Vagina (tissue), 2 donors: ENCODE results near the gene SLC1A3. TPM values are rescaled to one million over a fixed set of nuclear protein-coding genes. Genes with fewer than 3 reads are reported as not detected.

Experiments used
- DNase-seq, 2 donors: peaks; one replicate each; pipeline ENCODE4 v3.0.0-alpha.2; 2017; ENCODE audit errors: extremely low spot score in 2 of 2
- H3K27ac ChIP-seq: fragments of 200-600 bp; sonication (generic); one replicate; pipeline ENCODE4 v1.5.1; 2019
- H3K27me3 ChIP-seq: fragments of 200-600 bp; sonication (generic); one replicate; pipeline ENCODE4 v1.5.1; 2019
- H3K36me3 ChIP-seq, 2 donors: fragments of 200-600 bp; sonication (generic); one replicate each; pipeline ENCODE4 v1.5.1; 2017 to 2019
- H3K4me1 ChIP-seq: fragments of 200-600 bp; sonication (generic); one replicate; pipeline ENCODE4 v1.5.1; 2019
- H3K4me3 ChIP-seq, 2 donors: fragments of 200-600 bp; sonication (generic); 1 replicate in 1 of 2; 2 replicates in 1 of 2; pipeline ENCODE4 v1.5.1; 2016 to 2019
- H3K9me3 ChIP-seq: fragments of 200-600 bp; sonication (generic); one replicate; pipeline ENCODE4 v1.5.1; 2019
- CTCF ChIP-seq, 3 experiments: fragments of 450-650 bp in 2 of 3; fragments of 200-600 bp in 1 of 3; sonication (generic) in 1 of 3; IDR thresholded peaks; one replicate each; pipeline ENCODE4 v1.5.1; 2017 to 2019; ENCODE audit warnings: antibody characterized with exemption in 3 of 3, mild to moderate bottlenecking in 2 of 3, moderate library complexity in 2 of 3
- POLR2A ChIP-seq, 2 donors: fragments of 450-650 bp; IDR thresholded peaks; one replicate each; pipeline ENCODE4 v1.6.1; 2017; ENCODE audit warnings: antibody characterized with exemption in 2 of 2, mild to moderate bottlenecking in 2 of 2, moderate library complexity in 2 of 2
- POLR2AphosphoS5 ChIP-seq, 2 donors: sonication (generic); formaldehyde crosslinking; IDR thresholded peaks; one replicate each; pipeline ENCODE4 v1.9.0; 2017; ENCODE audit warnings: antibody characterized with exemption in 2 of 2, mild to moderate bottlenecking in 2 of 2, low read depth in 1 of 2; ENCODE audit not compliant: insufficient read depth in 1 of 2
- intact Hi-C: fragments of 100-400 bp; cut with DNase I; formaldehyde crosslinking; loops from one replicate; pipeline ENCODE4 v1.15.1; 2023
- total RNA-seq: library from RNA; depleted of rRNA; stranded (reverse); fragments of >200 nt; gene quantifications from one replicate; pipeline ENCODE4 v1.2.3, GENCODE V29; 2016

SLC1A3 gene
- total RNA-seq, 1 donor from 2014 or later: 18.9 TPM

DNA sequence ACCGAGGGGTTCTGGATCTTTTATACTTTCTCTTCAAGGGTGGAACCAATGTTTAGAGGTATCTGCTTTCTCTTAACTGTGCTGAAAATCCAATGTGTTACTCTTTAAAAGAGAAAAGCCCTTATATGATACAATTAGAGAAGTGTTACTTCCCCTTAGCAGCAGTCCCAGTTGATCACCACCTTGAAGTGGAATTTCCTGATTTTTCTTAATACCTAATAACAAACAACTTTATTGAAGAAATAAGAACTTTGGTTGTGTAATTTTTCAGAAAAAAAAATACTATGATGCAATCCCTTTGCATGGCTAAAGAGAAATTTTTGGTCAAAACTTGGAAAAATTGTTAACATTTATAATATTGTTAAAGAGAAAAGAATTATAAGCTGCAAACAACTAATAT is 24.7 kb downstream of the SLC1A3 start:
- H3K36me3 ChIP-seq: no peaks in the 10 kb centered on the region
- DNase-seq: no peak
- H3K27ac ChIP-seq: no peak overlapping the region
- H3K27me3 ChIP-seq: no peaks in the 10 kb centered on the region
- H3K4me3 ChIP-seq: no peak overlapping the region
- TF ChIP-seq CTCF (IDR thresholded peaks at IDR 0.05) (no peak), POLR2A (IDR thresholded peaks at IDR 0.05) (no peak), POLR2AphosphoS5 (IDR thresholded peaks at IDR 0.05; ENCODE audit: insufficient read depth in 1 of 2, low read depth in 1 of 2) (no peak)
- H3K4me1 ChIP-seq: peaks cover 16% of the 10 kb centered on the region
- intact Hi-C loops: no loop called here
- H3K9me3 ChIP-seq: no peaks in the 10 kb centered on the region

- Histone ChIP-seq H3K27me3 (no peaks in the 10 kb centered on the region), H3K4me1 (peaks cover 16% of the 10 kb centered on the region), H3K4me3 (no peak overlapping the region), H3K36me3 (no peaks in the 10 kb centered on the region), H3K9me3 (no peaks in the 10 kb centered on the region), H3K27ac (no peak overlapping the region)
- intact Hi-C loops: no loop called here
- TF ChIP-seq POLR2AphosphoS5 (IDR thresholded peaks at IDR 0.05; ENCODE audit: insufficient read depth in 1 of 2, low read depth in 1 of 2): no peak
- TF ChIP-seq CTCF (IDR thresholded peaks at IDR 0.05): no peak
- no peak for TF ChIP-seq POLR2A (IDR thresholded peaks at IDR 0.05)
- DNase-seq: no peak
Observed at GRCh38 chr5:36631620-36632362, 25.4 kb downstream of the SLC1A3 start.

DNA sequence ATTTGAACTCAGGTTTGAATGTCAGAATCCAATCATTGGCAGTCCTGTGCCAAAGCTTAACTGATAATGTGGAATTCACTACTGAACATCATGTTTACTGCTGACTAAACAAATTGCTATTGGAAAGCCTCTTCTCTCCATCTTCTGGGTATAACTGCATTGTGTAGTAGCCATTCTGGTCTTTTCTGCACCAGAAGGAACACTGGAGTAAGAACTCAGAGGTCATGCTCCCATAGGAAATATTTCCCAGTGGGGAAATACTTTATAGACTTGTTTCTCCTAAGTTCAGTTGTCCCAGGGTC is 25.9 kb downstream of the SLC1A3 start:
- peaks cover 16% of the 10 kb centered on the region for H3K4me1 ChIP-seq
- TF ChIP-seq POLR2AphosphoS5 (IDR thresholded peaks at IDR 0.05; ENCODE audit: insufficient read depth in 1 of 2, low read depth in 1 of 2) (no peak), CTCF (IDR thresholded peaks at IDR 0.05) (no peak), POLR2A (IDR thresholded peaks at IDR 0.05) (no peak)
- H3K9me3 ChIP-seq: no peaks in the 10 kb centered on the region
- H3K27me3 ChIP-seq: no peaks in the 10 kb centered on the region
- no peak overlapping the region for H3K4me3 ChIP-seq
- no peaks in the 10 kb centered on the region for H3K36me3 ChIP-seq
- no peak for DNase-seq
- H3K27ac ChIP-seq: no peak overlapping the region
- intact Hi-C loops: no loop called here

DNA sequence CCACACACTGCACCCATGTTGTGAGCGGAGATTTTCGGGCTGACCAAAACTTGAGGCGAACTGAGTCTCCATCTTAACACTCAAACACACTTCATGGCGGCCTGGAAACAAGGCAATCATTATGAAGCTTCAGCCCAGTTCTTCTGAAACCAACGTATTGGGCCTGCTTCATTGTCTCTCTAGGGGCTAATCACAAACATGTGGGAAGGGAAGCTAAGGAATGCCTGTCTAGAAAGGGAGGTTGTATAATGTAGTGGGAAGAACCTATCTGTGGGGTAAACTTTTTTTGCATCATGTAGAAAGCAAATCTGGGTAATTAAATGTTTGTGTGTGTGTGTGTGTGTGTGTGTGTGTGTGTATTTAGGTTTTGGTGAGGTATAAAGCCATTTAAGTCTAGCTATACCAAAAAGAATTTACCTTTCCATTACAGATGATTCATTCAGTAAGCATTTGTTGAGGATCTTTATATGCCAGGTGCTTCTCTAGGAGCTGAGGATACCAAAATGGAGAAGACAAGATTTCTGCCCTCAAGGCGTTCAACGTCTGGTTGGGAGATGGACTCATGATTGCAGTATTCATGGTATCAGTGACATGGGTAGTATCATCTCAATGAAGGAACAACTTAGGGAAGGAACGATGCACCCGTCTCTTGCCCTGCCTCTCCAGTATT is 29.4 kb downstream of the SLC1A3 start:
- intact Hi-C loops: no loop called here
- no peaks in the 10 kb centered on the region for H3K27me3 ChIP-seq
- no peaks in the 10 kb centered on the region for H3K36me3 ChIP-seq
- peaks cover 8% of the 10 kb centered on the region for H3K4me1 ChIP-seq
- H3K4me3 ChIP-seq: no peak overlapping the region
- no peak overlapping the region for H3K27ac ChIP-seq
- TF ChIP-seq CTCF (IDR thresholded peaks at IDR 0.05) (no peak), POLR2A (IDR thresholded peaks at IDR 0.05) (no peak), POLR2AphosphoS5 (IDR thresholded peaks at IDR 0.05; ENCODE audit: insufficient read depth in 1 of 2, low read depth in 1 of 2) (no peak)
- no peak for DNase-seq
- H3K9me3 ChIP-seq: no peaks in the 10 kb centered on the region

GRCh38 chr5:36637101-36637500 is 30.7 kb downstream of the SLC1A3 start:
- H3K27ac ChIP-seq: no peak overlapping the region
- H3K27me3 ChIP-seq: no peaks in the 10 kb centered on the region
- H3K9me3 ChIP-seq: no peaks in the 10 kb centered on the region
- no peaks in the 10 kb centered on the region for H3K36me3 ChIP-seq
- no peak for DNase-seq
- intact Hi-C loops: no loop called here
- TF ChIP-seq CTCF (IDR thresholded peaks at IDR 0.05) (no peak), POLR2A (IDR thresholded peaks at IDR 0.05) (no peak), POLR2AphosphoS5 (IDR thresholded peaks at IDR 0.05; ENCODE audit: insufficient read depth in 1 of 2, low read depth in 1 of 2) (no peak)
- H3K4me3 ChIP-seq: no peak overlapping the region
- no peaks in the 10 kb centered on the region for H3K4me1 ChIP-seq
